Neutrophil (primary cell): Measurements from ENCODE around the gene BEX4.
A peak's percentile ranks its signal among the peaks of the same experiment; 100 is the strongest.

ENCODE experiments used
- H3K27ac ChIP-seq: fragments of 200-600 bp; sonication (generic); 2 replicates; pipeline ENCODE4 v1.5.1; 2016; ENCODE audit warnings: mild to moderate bottlenecking, moderate library complexity
- H3K27me3 ChIP-seq: fragments of 200-600 bp; sonication (generic); 2 replicates; pipeline ENCODE4 v1.6.0; 2016; ENCODE audit warnings: mild to moderate bottlenecking
- H3K36me3 ChIP-seq: fragments of 200-600 bp; sonication (generic); 2 replicates; pipeline ENCODE4 v1.5.1; 2017
- H3K4me1 ChIP-seq, 2 experiments: fragments of 200-600 bp in 1 of 2; sonication (generic) in 1 of 2; 1 replicate in 1 of 2; 2 replicates in 1 of 2; pipeline versions ENCODE4 v1.5.1 to v1.6.1; 2013 to 2016; ENCODE audit warnings: low read depth in 1 of 2, low read length in 1 of 2, mild to moderate bottlenecking in 1 of 2, moderate library complexity in 1 of 2; ENCODE audit not compliant: control insufficient read depth in 1 of 2, insufficient read depth in 1 of 2
- H3K4me3 ChIP-seq, 2 experiments: fragments of 200-600 bp in 1 of 2; sonication (generic) in 1 of 2; 1 replicate in 1 of 2; 2 replicates in 1 of 2; pipeline ENCODE4 v1.5.1; 2013 to 2016; ENCODE audit warnings: low read depth in 1 of 2, low read length in 1 of 2, mild to moderate bottlenecking in 1 of 2, moderate library complexity in 1 of 2
- H3K9me3 ChIP-seq: fragments of 200-600 bp; sonication (generic); 2 replicates; pipeline ENCODE4 v1.5.1; 2016
- CTCF ChIP-seq: fragments of 200-600 bp; sonication (generic); IDR thresholded peaks from 2 replicates; pipeline ENCODE4 v1.5.1; 2016; ENCODE audit warnings: antibody characterized with exemption

BEX4 gene

DNA sequence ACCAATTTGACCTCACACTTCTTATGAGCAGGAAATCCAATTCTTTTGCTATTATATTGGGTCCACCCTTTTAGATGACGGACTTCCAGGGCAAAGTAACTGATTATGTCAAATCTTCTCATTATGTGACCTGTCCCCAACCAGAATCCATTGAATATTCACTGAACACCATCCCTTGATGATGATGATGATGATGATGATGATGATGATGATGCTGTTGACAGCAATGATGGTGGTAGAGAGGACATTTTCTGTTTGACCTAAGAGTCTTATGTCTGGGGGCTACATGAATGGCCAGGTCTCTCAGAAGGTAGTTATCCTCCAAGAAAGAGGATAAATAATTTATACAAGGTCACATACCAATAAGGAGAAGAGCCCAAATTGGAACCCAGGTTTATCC is 34.9 kb downstream of the BEX4 start:
- Histone ChIP-seq H3K27ac (no peak overlapping the region), H3K36me3 (no peaks in the 10 kb centered on the region), H3K9me3 (no peaks in the 10 kb centered on the region), H3K4me3 (no peak overlapping the region), H3K27me3 (no peaks in the 10 kb centered on the region), H3K4me1 (peaks cover 0 to 10% of the 10 kb centered on the region in 2 experiments)
- no peak for TF ChIP-seq CTCF

GRCh38 chrX:103250977-103251376 is 36.1 kb downstream of the BEX4 start:
- TF ChIP-seq CTCF, result no peak
- Histone ChIP-seq H3K36me3 (no peaks in the 10 kb centered on the region), H3K27me3 (no peaks in the 10 kb centered on the region), H3K4me3 (no peak overlapping the region), H3K27ac (no peak overlapping the region), H3K9me3 (no peaks in the 10 kb centered on the region), H3K4me1 (peaks cover 0 to 15% of the 10 kb centered on the region in 2 experiments)

GRCh38 chrX:103253608-103254007 is 38.7 kb downstream of the BEX4 start:
- H3K4me1 ChIP-seq, result peaks cover 0 to 15% of the 10 kb centered on the region in 2 experiments
- no peak overlapping the region for H3K27ac ChIP-seq
- TF ChIP-seq CTCF, result no peak
- H3K4me3 ChIP-seq, result no peak overlapping the region
- no peaks in the 10 kb centered on the region for H3K27me3 ChIP-seq
- no peaks in the 10 kb centered on the region for H3K36me3 ChIP-seq
- H3K9me3 ChIP-seq, result no peaks in the 10 kb centered on the region

GRCh38 chrX:103254171-103254824 is 39.4 kb downstream of the BEX4 start:
- TF ChIP-seq CTCF, result no peak
- Histone ChIP-seq H3K4me1 (peaks cover 0 to 15% of the 10 kb centered on the region in 2 experiments), H3K27me3 (no peaks in the 10 kb centered on the region), H3K9me3 (no peaks in the 10 kb centered on the region), H3K36me3 (no peaks in the 10 kb centered on the region), H3K4me3 (peak overlapping the region; percentile 56 to 62), H3K27ac (no peak overlapping the region)

DNA sequence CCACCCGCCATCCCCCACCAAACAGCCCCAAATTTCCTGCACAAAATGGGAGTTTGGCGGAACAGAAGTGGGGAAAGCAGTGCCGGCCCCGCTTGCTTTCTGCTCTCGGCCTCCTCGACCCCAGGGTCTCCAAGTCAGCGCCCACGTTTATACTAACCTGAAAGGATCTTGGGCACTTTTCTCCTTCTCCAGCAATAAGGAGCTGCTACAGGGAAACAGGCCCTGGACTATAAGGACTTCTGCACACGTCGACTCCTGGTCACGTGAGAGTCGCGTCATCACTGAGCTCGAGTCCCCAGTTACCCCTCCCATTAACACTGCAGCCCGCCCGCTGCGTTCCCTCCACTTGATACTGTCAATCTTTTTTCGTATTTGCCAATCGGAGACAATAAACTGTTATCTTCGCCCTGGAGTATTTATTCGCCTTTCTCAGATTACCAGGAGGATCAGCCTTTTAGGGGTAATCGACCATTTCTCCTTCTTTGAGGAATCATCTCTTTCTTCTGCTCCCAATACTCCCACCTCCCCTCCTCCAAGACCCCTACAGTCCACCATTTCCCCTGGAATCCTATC is 40.1 kb downstream of the BEX4 start, which contains the start of gene TCEAL8:
Gene TCEAL8 (minus strand): TSS at position 235 of the 573 bp plus-strand sequence. CDS start 1,176 bp downstream, outside the sequence.
- H3K36me3 ChIP-seq, result no peaks in the 10 kb centered on the region
- H3K27me3 ChIP-seq, result no peaks in the 10 kb centered on the region
- no peak within 1 kb of the TSS for H3K27ac ChIP-seq
- H3K4me1 ChIP-seq, result peaks cover 0 to 15% of the 10 kb centered on the region in 2 experiments
- H3K9me3 ChIP-seq, result no peaks in the 10 kb centered on the region
- TF ChIP-seq CTCF, result no peak
- H3K4me3 ChIP-seq, result peak within 1 kb of the TSS; percentile 56 to 62
